ENCODE measurements around the gene MEX3D.

GRCh38 chr19:1538978-1539377 is 29.1 kb downstream of the MEX3D start:
- TF ChIP-seq CTCF (conservative IDR thresholded peaks at IDR 0.05 in 1 of 2, IDR thresholded peaks at IDR 0.05 in 1 of 2; ENCODE audit: low read depth in 1 of 2, low read length in 2 of 2), result no peak
- no peak for TF ChIP-seq EZH2 (IDR thresholded peaks at IDR 0.05; ENCODE audit: low read length, missing control alignments)

All from fibroblast of lung (primary cell).